HG03460 (cell line): Measurements from ENCODE around the gene CELF2.

Experiments used
- ATAC-seq: cut with Tn5 transposase; IDR thresholded peaks from one replicate; pipeline ENCODE4 v1.9.1; 2021; ENCODE audit not compliant: unreplicated experiment

The CELF2 gene

GRCh38 chr10:11152801-11153200, 135.1 kb downstream of the CELF2 start:
- no peak for ATAC-seq

- no peak for ATAC-seq
Measured at GRCh38 chr10:11153245-11153644, 135.6 kb downstream of the CELF2 start.

- ATAC-seq = no peak
Measured at GRCh38 chr10:11153766-11154165, 136.1 kb downstream of the CELF2 start.

- ATAC-seq = no peak
Measured at GRCh38 chr10:11154333-11154732, 136.7 kb downstream of the CELF2 start.

- ATAC-seq = no peak
Measured at GRCh38 chr10:11154849-11155498, 137.3 kb downstream of the CELF2 start.

GRCh38 chr10:11156480-11156879, 138.8 kb downstream of the CELF2 start:
- no peak for ATAC-seq

- ATAC-seq = no peak
Measured at GRCh38 chr10:11157292-11158076, 139.8 kb downstream of the CELF2 start.

GRCh38 chr10:11158080-11158479, 140.4 kb downstream of the CELF2 start:
- no peak for ATAC-seq

GRCh38 chr10:11159543-11160215, 142.0 kb downstream of the CELF2 start:
- ATAC-seq = no peak

- ATAC-seq = no peak
Measured at GRCh38 chr10:11161096-11161495, 143.4 kb downstream of the CELF2 start.

- no peak for ATAC-seq
Measured at GRCh38 chr10:11161910-11162309, 144.2 kb downstream of the CELF2 start.

GRCh38 chr10:11162828-11163599, 145.3 kb downstream of the CELF2 start:
- peak; percentile 60 for ATAC-seq

- ATAC-seq = no peak
Measured at GRCh38 chr10:11163780-11164550, 146.3 kb downstream of the CELF2 start.

- ATAC-seq = no peak
Measured at GRCh38 chr10:11164551-11164802, 146.8 kb downstream of the CELF2 start.

GRCh38 chr10:11164803-11165590, 147.3 kb downstream of the CELF2 start:
- ATAC-seq = peak; percentile 27

GRCh38 chr10:11165591-11166543, 148.2 kb downstream of the CELF2 start:
- ATAC-seq = peak; percentile 55

GRCh38 chr10:11166550-11166949, 148.9 kb downstream of the CELF2 start:
- ATAC-seq = no peak

GRCh38 chr10:11167233-11167966, 149.7 kb downstream of the CELF2 start:
- ATAC-seq = no peak
